NCI-H524 (cell line): Measurements from ENCODE around the gene SENP3.
A peak's percentile ranks its signal among the peaks of the same experiment; 100 is the strongest.

Source experiments
- DNase-seq, 2 experiments: peaks; one replicate each; lab custom pipeline; 2025; lab: John Stamatoyannopoulos, UW

SENP3 gene

GRCh38 chr17:7561589-7562207, at the start of gene SENP3:
Gene SENP3 (plus strand): TSS chr17:7561919. CDS start chr17:7563077, 1,158 bp downstream.
- peak in 1 of 2 experiments; percentile 67 for DNase-seq

GRCh38 chr17:7512105-7512504, 49.6 kb upstream of the SENP3 start:
- DNase-seq = no peak

GRCh38 chr17:7512824-7513540, 48.7 kb upstream of the SENP3 start:
- DNase-seq = no peak

GRCh38 chr17:7513850-7514419, 47.8 kb upstream of the SENP3 start:
- no peak for DNase-seq

- no peak for DNase-seq
Measured at GRCh38 chr17:7515911-7516610, 45.7 kb upstream of the SENP3 start.

GRCh38 chr17:7523033-7523432, 38.7 kb upstream of the SENP3 start:
- no peak for DNase-seq

GRCh38 chr17:7528842-7529241, 32.9 kb upstream of the SENP3 start:
- DNase-seq = no peak

- no peak for DNase-seq
Measured at GRCh38 chr17:7530023-7530900, 31.5 kb upstream of the SENP3 start.

- no peak for DNase-seq
Measured at GRCh38 chr17:7538050-7538449, 23.7 kb upstream of the SENP3 start.

GRCh38 chr17:7538891-7539545, 22.7 kb upstream of the SENP3 start:
- DNase-seq = no peak

GRCh38 chr17:7541074-7541621, 20.6 kb upstream of the SENP3 start:
- no peak for DNase-seq

- DNase-seq = no peak
Measured at GRCh38 chr17:7544911-7545310, 16.8 kb upstream of the SENP3 start.

GRCh38 chr17:7548585-7549400, 12.9 kb upstream of the SENP3 start, which contains the start of gene TNFSF12:
Gene TNFSF12 (plus strand): TSS chr17:7549058. CDS start chr17:7549154, 96 bp downstream.
- no peak for DNase-seq

GRCh38 chr17:7549401-7550055, 12.2 kb upstream of the SENP3 start:
- no peak for DNase-seq

GRCh38 chr17:7550344-7550743, 11.4 kb upstream of the SENP3 start:
- no peak for DNase-seq

- DNase-seq = no peak
Measured at GRCh38 chr17:7551396-7551795, 10.3 kb upstream of the SENP3 start.

GRCh38 chr17:7552621-7553051, 9.1 kb upstream of the SENP3 start:
- DNase-seq = no peak

GRCh38 chr17:7553356-7553755, 8.4 kb upstream of the SENP3 start:
- no peak for DNase-seq

- DNase-seq = no peak
Measured at GRCh38 chr17:7555320-7555948, 6.3 kb upstream of the SENP3 start.
